ENCODE results near the gene TSPAN13.

Gene TSPAN13

DNA sequence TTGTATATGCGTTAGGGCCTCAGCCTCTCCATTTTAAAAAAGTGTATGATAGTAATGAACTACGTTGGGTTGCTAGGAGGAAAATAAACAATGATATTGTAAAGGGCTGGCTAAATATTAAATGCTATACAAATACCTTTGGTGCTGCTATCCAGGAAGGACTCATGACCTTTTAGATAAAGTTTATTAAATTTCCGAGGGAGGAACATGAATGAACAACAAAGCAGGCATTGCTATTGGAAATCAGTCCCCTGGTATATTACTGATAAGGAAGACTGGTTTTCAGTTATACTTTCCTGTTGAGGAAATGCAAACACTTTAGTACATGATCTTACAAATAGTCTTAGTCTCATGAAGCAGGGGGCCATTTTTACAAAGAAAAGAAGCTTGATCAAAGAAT, 68.5 kb downstream of the TSPAN13 start:
- DNase-seq (ENCODE audit: low spot score in 2 of 2) (no peak), ATAC-seq (ENCODE audit: low read depth) (no peak)
- Mint-ChIP-seq H3K4me3 (no peak overlapping the region), H3K4me1 (no peaks in the 10 kb centered on the region), H3K27me3 (peaks cover 12% of the 10 kb centered on the region), H3K27ac (no peak overlapping the region), H3K36me3 (no peaks in the 10 kb centered on the region), H3K9me3 (peaks cover 2% of the 10 kb centered on the region)

DNA sequence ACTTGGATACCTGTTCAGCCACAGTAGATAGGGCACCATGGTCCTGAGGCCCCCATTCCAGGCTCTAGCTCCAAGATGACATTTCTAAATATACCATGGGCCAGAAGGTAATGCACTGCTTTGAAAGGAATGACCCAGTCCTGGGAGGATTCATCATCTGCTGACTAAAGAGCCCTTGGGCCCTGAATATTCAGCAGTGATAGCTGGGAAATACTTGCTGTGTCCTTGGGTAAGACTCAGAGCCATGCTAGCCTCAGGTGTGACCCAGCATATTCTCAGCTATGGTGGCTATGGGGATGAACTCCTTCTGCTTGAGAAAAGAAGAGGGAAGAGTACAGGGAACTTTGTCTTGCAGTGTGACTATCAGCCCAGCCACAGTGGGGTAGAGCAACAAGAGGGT, 72.5 kb downstream of the TSPAN13 start:
- peaks cover 10% of the 10 kb centered on the region for H3K9me3 Mint-ChIP-seq
- DNase-seq (ENCODE audit: low spot score in 2 of 2) = no peak
- H3K4me1 Mint-ChIP-seq = no peaks in the 10 kb centered on the region
- H3K27ac Mint-ChIP-seq = no peak overlapping the region
- ATAC-seq (ENCODE audit: low read depth) = no peak
- peaks cover 8% of the 10 kb centered on the region for H3K27me3 Mint-ChIP-seq
- H3K4me3 Mint-ChIP-seq = no peak overlapping the region
- no peaks in the 10 kb centered on the region for H3K36me3 Mint-ChIP-seq

DNA sequence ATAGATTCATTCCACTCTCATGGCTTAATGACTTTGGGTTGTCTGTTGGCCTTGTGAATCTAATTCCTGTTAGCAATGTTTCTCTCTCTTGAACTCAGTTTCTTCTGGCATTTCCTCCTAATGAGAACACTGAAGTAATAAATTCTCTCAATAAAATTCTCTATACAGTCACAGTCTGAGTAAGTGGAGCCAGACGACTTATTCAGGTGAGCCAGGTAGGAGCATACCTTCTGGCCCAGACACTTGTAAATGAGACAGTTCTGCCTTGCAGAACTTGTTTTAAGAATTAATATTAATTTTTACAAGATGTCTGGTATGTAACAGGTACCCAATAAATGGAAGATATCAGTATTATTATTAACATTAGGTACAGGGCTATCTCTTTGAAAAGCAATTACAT, 79.8 kb downstream of the TSPAN13 start:
- H3K4me3 Mint-ChIP-seq = no peak overlapping the region
- H3K36me3 Mint-ChIP-seq = no peaks in the 10 kb centered on the region
- ATAC-seq (ENCODE audit: low read depth) (no peak), DNase-seq (ENCODE audit: low spot score in 2 of 2) (no peak)
- peaks cover 7% of the 10 kb centered on the region for H3K9me3 Mint-ChIP-seq
- peaks cover under 1% of the 10 kb centered on the region for H3K4me1 Mint-ChIP-seq
- no peaks in the 10 kb centered on the region for H3K27me3 Mint-ChIP-seq
- H3K27ac Mint-ChIP-seq = no peak overlapping the region
